GM18517 (cell line): Measurements from ENCODE around the gene MACIR.
"Not testable (repeated sequence)": the region's sequence is repeated elsewhere in the genome, so short reads cannot be mapped to it uniquely, and the experiment has no call there.

ENCODE experiments used
- ATAC-seq: cut with Tn5 transposase; IDR thresholded peaks from one replicate; pipeline ENCODE4 v1.9.1; 2021; ENCODE audit warnings: mild to moderate bottlenecking, moderate library complexity; ENCODE audit not compliant: unreplicated experiment

The MACIR gene, protein sequence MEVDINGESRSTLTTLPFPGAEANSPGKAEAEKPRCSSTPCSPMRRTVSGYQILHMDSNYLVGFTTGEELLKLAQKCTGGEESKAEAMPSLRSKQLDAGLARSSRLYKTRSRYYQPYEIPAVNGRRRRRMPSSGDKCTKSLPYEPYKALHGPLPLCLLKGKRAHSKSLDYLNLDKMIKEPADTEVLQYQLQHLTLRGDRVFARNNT

DNA sequence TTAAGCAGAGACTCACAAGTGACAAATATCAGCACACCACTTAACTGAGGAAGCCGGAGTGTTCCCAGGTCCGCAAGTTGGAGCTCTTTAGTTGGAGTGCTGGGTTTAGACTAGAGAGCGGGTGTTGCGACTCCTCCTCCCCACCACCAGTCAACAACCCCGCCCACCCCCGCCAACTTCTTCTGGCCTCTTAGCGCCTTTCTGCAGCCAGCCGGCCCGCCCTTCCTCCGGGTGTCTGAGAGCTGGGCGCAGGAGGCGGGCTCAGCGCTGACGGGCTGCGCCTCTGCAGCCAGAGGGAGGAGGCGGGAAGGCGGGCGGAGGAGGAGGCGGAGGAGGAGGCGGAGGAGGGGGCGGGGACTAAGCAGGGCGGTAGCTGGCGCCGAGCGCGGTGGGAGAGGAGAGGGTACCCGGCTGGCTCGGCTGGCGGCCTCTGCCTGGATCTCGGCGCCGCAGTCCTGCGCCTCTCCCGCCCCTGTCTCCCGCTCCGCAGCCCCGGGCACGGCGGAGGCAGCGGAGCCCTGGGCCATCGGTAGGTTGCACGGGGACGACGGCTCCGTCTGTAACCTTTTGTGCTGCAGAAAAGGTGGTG, at the start of gene MACIR:
Gene MACIR, plus strand, starts transcription at position 396 of the 589 bp plus-strand sequence. CDS start 17,157 bp downstream, outside the sequence.
- ATAC-seq = peak; percentile 50

DNA sequence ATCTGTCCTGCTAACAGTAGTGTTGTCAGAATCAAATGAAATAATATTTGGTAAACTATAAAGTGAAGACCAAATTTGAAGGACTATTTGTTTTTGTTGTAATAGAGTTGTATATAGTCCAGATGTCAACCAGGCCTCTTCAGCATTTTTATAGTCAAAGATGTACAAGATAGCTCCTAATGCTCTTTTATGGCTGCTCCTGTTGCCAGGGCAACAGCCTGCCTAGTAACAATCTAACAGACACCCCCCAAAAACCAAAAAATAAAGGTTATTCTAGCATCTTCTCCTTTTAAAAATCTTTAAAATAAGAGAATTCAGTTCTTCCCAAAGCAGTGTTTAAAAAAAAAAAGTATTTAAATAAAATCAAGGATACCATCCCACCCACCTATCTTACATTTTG, 49.5 kb upstream of the MACIR start:
- no peak for ATAC-seq

DNA sequence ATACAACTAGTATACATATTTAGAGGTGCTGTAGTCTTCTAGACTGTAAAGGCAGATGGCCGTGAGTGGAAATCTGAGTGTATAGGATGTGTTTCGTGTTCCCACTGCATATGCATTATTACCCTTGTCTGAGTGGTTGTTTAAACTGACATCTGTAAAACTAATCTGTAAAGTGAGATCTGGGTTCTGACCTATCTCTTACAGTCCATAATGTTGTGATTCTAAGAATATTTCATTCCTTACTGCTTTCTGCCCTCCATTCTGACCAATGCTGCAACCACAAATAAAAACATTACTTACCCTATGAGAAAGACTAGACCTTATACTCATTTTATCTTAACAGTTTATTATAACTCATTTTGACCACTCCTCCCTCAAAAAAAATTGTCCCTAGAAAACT, 47.6 kb upstream of the MACIR start:
- ATAC-seq = no peak

DNA sequence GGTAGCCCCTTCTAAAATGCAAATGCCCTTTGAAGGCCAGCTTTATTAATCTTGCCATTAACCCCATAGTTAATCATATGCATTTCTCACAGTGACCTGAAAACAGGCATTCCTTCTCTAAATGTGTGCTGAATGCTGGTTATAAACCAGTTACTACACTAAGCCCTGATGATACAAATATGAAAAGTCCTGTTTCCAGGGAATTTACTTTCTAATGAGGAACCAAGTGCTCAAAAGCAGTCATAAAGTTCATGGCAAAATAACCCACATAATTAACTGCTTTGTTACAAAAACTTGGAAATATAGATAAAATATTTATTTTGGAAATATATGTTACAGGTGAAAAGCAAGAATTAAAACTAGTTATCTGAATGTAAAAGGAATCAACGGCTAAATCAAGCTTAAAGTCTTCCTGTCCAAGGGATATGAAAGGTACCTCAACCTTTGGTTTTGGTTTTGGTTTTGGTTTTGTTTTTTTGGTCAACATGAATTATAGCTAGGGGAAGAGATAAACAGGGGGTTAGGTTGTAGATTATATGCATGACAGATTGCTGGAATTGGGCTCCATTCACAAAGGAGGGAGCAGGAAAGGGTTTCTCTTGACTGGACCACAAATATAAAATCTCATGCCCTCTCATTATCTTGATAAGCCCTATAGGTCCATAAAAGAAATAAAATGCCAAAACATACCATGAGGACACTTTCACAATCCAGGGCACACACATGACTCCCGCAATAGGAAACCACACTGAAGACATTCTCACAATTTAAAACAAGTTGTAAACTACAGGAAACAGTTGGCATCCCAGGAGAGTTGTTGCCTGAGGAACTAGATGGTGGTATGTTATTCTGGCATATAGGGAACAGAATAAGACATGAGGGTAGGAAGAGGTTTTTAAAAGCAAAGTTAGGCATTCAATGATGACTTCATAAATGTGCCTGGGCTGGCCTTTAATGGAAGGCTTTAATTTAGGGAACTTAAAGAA, 46.7 kb upstream of the MACIR start:
- peak; percentile 90 for ATAC-seq

DNA sequence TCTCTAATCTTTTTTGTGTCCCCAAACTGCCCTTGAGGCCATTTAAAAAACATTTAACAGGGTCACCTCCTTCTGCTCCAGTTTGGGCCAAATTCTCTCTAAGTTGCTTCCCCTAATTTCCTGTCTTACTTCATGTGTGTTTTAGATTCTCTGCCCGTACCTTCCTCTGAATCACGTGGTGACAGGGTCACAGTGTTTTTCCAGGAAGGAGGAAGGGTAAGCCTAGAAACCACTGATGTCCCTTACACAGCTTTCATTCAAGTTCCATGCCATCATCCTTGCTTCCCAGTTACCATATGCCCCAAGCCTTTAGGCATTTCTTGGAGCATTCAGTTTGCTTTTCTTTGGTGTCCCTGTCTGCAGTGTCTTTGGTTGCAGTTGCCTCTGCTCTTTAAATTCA, 42.4 kb upstream of the MACIR start:
- ATAC-seq = no peak

DNA sequence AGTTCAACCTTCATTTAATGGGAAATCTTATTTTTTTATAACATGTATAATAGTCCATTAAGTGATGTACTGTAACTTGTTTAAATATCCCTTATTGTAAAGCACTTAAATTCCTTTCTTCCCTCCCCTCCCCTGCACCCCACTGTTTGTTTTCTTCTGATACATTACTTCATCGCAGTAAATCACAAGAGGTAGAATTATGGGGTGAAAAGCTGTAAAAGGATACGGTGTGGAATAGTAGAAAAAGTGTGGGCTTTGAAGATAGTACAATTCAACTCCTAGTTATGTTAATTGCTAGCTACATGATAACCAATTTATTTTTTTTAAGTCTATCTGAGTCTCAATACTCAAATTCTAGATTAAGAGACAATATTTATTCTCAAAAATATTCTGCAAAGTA, 41.9 kb upstream of the MACIR start:
- ATAC-seq = no peak

DNA sequence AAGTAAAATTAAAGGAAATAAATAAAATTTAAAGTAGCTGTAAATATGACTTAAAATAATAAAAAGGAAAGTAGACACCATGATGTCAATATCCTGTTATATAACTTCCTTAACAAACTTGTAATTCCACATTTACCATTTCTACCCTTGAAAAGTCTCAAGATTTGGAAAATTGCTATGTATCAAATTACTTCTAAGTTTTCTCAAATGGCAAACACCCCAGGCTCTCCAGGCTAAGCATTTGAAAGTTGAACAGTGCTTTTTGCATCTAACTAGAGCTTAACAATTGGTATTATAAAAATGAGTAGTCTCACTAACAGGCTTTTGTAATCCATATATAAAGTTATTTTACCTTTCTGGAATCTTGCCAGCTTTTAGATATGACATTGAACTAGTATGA, 41.5 kb upstream of the MACIR start:
- ATAC-seq = no peak

DNA sequence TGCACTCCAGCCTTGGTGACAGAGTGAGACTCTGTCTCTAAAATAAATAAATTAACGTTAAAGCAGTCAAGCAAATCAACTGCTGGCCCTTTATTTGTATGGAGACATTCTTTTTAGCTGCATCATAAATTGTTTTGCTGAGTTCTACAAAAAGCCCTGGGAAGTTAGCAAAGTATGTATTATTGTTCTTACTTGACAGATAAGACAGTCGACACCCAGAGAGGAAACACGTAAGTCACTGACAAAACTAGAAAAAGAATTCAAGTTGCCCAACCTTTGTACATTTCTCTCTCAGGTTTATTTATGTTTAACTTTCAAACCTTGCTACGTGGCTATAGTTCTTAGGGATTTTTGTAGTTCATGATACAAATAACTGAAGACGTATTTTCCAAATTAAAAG, 40.4 kb upstream of the MACIR start:
- ATAC-seq = no peak

DNA sequence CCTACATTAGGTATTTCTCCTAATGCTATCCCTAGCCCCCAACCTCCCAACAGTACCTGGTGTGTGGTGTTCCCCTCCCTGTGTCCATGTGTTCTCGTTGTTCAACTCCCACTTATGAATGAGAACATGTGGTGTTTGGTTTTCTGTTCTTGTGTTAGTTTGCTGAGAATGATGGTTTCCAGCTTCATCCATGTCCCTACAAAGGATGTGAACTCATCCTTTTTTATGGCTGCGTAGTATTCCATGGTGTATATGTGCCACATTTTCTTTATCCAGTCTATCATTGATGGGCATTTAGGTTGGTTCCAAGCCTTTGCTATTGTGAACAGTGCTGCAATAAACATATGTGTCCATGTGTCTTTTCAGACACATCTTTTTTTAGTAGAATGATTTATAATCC, 39.5 kb upstream of the MACIR start:
- ATAC-seq = not testable (repeated sequence)

DNA sequence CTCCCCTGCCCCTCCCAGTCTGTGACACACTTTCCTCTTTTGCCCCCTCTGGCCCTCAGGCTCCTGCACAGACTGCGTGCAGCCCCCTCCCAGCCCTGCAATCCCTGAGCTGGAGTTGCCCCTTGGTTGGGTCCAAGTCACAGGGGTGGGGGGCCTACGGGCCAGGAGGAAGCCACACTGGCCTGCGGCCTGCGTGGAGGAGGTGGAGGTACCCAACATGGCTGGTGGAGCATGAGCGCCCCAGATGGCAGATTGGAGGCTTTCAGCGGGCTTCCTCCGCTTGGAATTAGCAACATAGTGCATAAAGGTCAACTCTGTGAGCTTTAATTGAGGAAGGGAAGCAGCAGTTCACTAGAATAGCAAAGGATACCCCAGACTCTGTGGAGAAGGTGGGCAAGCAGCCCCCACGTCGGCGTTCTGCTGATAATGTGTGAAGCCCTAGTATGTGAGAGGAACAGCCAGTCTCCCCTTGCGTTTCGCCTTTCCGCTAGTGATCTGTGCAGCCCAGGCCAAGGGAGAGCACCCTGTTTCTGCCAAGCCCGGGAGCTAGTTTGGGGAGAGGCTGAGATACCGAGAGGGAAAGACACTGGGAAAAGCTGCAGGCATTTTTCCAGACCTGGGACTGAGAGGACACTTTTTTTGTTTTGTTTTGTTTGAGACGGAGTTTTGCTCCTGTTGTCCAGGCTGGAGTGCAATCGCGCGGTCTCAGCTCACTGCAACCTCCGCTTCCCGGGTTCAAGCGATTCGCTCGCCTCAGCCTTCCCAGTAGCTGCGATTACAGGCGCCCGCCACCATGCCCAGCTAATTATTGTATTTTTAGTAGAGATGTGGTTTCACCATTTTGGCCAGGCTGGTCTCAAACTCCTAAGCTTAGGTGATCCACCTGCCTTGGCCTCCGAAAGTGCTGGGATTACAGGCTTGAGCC, 35.3 kb upstream of the MACIR start:
- no peak for ATAC-seq

DNA sequence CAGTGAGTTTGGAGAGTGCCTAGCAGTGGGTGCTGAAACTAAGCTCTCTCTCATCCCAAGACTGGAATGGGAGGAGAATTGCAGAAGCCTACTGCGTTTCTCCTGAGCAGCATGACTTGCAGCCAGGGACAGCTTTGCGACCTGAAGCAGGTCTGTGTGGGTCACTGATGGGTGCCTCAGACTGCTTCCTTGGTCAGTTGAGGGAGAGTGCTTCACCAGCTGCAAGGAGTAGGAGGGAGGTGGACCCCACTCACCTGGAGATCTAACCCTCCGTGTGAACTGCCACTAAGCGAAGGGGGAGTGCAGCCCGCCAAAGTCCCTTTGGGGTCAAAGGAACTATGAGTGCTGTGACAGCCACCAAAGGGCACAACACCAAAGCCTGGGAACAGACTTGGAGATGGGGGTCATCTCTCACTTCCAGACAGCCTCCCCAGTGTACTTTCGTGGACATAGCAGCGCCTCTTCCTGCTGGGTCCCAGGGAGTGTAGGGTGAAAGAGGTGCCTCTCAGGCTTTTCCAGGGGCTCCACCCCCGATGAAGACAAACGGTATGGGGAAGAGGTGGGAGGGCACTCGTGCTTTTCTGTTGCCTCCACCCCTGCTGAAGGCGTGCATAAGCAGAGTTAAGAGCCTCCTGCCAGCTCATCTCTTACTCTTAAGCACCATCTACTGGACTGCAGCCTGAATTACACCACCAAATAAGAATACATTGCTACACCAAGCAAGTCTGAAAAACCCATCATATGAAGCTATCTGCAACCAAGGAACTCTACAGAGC, 34.3 kb upstream of the MACIR start:
- peak; percentile 92 for ATAC-seq

DNA sequence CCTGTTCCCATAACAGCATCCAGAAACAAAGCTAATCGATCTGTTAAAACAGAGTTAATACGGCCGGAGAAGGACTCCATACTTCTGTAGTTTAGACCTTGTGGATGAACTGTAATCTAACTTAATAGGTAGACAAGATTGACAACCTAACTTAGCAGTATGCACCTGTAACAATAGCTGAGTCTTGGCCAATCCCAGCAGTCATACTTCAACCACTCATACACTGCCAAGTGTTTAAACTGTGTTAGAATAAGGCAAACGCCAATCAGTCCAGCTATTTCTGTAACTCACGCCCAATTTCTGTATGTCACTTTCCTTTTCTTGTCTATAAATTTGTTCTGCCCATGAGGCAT, 33.7 kb upstream of the MACIR start:
- ATAC-seq = no peak

DNA sequence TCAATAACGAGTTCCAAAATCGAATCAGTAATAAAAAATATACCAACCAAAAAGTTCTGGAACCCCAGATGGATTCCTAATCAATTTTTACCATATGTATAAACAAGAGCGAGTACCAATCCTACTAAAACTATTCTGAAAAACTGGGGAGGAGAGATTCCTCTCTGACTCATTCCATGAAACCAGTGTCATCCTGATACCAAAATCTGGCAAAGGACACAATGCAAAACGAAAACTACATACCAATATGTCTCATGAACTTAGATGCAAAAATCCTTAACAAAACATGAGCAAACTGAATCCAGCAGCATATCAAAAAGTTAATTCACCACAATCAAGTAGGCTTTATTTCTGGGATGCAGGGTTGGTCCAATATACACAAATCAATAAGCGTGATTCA, 30.5 kb upstream of the MACIR start:
- ATAC-seq = no peak

DNA sequence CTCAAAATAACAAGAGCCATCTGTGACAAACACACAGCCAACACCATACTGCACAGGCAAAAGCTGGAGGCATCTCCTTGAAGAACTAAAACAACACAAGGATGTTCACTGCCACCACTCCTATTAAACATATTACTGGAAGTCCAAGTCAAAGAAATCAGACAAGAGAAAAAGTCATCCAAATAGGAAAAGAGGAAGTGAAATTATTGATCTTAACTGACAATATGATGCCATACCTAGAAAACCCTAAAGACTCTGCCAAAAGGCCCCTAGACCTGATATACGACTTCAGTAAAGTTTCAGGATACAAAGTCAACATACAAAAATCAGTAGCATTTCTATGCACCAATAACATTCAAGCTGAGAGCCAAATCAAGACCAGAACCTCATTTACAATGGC, 30.0 kb upstream of the MACIR start:
- no peak for ATAC-seq

DNA sequence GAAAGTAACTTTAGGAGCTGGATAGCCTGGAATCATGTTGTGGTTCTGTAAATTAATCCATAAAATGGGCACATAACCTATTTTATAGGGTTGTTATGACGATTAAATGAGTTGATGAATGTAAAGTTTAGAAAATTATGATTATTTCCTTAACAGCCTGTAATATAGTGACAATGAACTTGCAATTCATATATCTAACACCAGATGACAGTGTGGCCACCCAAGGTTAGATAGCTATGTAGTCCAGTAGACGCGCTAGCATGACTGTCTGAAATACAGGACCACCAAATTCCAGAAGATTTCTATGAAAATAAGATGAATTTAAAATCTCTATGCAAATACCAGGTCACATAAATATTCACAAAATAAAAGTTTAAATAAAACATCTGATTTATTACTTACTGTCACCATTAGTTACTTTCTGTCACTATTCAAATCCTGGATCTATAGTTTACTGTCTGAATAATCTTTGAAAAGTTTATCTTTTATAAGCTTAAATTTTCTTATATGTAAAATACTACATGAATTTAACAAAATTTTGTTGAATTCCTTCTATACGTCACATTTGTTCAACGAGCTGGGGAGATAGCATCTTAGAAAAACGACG, 26.1 kb upstream of the MACIR start:
- ATAC-seq = peak; percentile 81

DNA sequence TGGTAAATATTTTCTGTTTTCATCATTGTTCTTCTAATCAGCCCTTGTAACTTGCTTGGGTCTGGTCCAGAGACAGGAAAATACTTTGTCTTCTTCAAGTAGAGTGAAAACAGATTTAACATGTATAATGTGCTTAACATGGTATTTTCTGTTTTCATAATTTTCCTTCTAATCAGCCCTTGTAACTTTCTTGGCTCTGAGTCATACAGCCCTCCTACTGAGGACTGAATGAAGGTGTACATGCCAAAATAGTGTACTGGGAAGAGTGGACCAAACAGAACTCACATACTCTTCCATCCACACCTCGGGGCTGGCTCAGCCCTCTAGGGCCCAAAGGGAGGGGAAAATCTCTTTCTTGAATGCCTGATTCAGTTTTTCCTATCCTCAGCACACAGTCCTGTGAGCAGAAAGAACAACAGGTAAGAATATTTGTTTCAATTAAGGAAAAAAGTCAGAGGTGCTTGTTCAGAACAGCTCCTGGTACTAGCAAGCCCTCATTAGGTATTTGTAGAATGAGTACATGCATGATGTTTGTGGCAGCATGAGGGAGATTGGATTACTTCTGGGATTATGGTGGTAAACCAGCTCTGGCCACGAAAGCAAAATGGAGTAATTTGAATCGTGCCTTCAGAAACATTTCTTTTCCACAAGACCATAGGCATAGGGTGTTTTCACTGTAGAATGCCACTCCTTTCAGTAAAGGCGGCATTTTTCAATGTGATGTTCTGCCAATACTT, 24.2 kb upstream of the MACIR start:
- ATAC-seq = no peak

DNA sequence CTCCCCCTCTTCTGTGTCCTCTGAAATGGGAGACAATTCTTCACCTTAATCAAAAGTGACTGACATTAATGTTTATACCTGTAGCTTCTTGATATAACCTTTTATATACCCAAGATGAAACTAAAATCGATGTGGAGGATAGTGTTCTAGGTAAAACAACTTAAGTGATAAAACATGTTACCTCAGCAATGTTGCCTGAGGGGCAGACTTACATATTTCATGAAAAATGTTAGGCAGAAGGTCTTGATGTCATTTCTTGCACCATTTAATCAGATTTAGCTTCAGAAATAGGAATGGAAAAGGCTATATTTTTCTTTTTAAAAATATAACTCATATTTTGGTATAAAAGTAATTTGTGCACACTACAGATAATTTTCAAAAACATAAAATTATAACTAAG, 22.7 kb upstream of the MACIR start:
- ATAC-seq = no peak

DNA sequence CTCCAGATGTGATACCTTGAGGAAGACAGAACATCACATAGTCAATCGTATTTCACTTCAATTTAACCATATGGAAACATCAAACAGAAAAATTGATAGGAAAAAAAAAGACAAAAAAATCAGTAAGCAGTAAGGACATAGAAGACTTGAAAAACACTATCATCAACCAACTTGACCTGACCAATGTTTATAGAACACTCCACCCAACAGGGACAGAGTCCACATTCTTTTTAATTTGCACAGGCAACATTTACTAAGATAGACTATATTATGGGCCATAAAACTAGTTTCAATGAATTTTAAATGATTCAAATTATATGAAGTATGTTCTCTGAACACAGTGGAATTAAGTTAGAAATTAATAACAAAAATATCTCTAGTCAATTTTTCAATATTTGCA, 20.8 kb upstream of the MACIR start:
- no peak for ATAC-seq

DNA sequence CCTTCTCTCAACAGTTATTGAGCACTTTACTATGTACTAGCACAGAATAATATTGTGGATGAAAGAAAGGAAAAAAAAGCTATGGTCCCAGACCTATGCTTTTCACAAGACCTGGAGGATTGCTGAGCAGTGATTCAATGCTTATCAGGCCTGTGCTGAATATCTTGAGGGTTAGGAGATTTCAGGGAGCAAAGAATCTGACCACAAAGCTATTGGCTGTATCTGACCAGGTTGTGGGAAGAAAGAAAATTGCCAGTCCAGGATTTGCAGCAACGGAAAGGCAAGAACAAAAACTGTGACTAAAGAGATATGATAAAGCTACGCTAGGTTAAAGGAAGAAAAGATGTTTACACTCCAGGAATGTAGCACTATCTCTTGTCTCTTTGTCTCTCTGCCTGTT, 14.9 kb upstream of the MACIR start:
- ATAC-seq = no peak
